GM19372 (cell line): ENCODE results near the gene A4GALT.
"Not testable (repeated sequence)": the region's sequence is repeated elsewhere in the genome, so short reads cannot be mapped to it uniquely, and the experiment has no call there.

Experiments used
- ATAC-seq: cut with Tn5 transposase; IDR thresholded peaks from one replicate; pipeline ENCODE4 v1.9.1; 2021; ENCODE audit warnings: mild to moderate bottlenecking, low read depth, moderate library complexity; ENCODE audit not compliant: unreplicated experiment

The A4GALT gene

GRCh38 chr22:42720263-42721044, at the start of gene A4GALT:
A4GALT (minus strand) TSS chr22:42720870; CDS start chr22:42693951, 26,919 bp downstream.
- ATAC-seq = no peak

GRCh38 chr22:42770448-42770726, 49.7 kb upstream of the A4GALT start:
- ATAC-seq = no peak

GRCh38 chr22:42769574-42770447, 49.1 kb upstream of the A4GALT start:
- ATAC-seq = no peak

GRCh38 chr22:42769238-42769573, 48.5 kb upstream of the A4GALT start:
- ATAC-seq = no peak

GRCh38 chr22:42768385-42769035, 47.8 kb upstream of the A4GALT start:
- ATAC-seq = no peak

- no peak for ATAC-seq
These were observed 46.2 kb upstream of the A4GALT start for GRCh38 chr22:42766860-42767259.

GRCh38 chr22:42764895-42765363, 44.3 kb upstream of the A4GALT start:
- ATAC-seq = no peak

- no peak for ATAC-seq
These were observed 43.4 kb upstream of the A4GALT start for GRCh38 chr22:42763965-42764480.

- ATAC-seq = no peak
These were observed 40.3 kb upstream of the A4GALT start for GRCh38 chr22:42760806-42761565.

- no peak for ATAC-seq
These were observed 38.4 kb upstream of the A4GALT start for GRCh38 chr22:42758931-42759629.

GRCh38 chr22:42755553-42755952, 34.9 kb upstream of the A4GALT start:
- ATAC-seq = not testable (repeated sequence)

GRCh38 chr22:42755121-42755520, 34.5 kb upstream of the A4GALT start:
- not testable (repeated sequence) for ATAC-seq

- ATAC-seq = no peak
These were observed 34.0 kb upstream of the A4GALT start for GRCh38 chr22:42754658-42755057.

- no peak for ATAC-seq
These were observed 32.2 kb upstream of the A4GALT start for GRCh38 chr22:42752912-42753311.

- no peak for ATAC-seq
These were observed 31.6 kb upstream of the A4GALT start for GRCh38 chr22:42752230-42752746.

- ATAC-seq = not testable (repeated sequence)
These were observed 29.8 kb upstream of the A4GALT start for GRCh38 chr22:42750421-42750820.

GRCh38 chr22:42747701-42748513, 27.2 kb upstream of the A4GALT start:
- no peak for ATAC-seq

- no peak for ATAC-seq
These were observed 24.4 kb upstream of the A4GALT start for GRCh38 chr22:42745118-42745517.
